HG03159 (cell line): ENCODE data around the gene MANSC1.
"Not testable (repeated sequence)": the region's sequence is repeated elsewhere in the genome, so short reads cannot be mapped to it uniquely, and the experiment has no call there.

Source experiments
- ATAC-seq: cut with Tn5 transposase; IDR thresholded peaks from one replicate; pipeline ENCODE4 v1.9.1; 2021; ENCODE audit warnings: mild to moderate bottlenecking, moderate library complexity; ENCODE audit not compliant: unreplicated experiment

MANSC1 gene

GRCh38 chr12:12365931-12366431 lies 15.9 kb upstream of the MANSC1 start:
- ATAC-seq: no peak

GRCh38 chr12:12365446-12365802 lies 15.4 kb upstream of the MANSC1 start:
- ATAC-seq: no peak

GRCh38 chr12:12364787-12365445 lies 14.9 kb upstream of the MANSC1 start:
- ATAC-seq: no peak

- ATAC-seq: no peak
Measured at GRCh38 chr12:12358528-12358927, 8.5 kb upstream of the MANSC1 start.

GRCh38 chr12:12357719-12358461 lies 7.8 kb upstream of the MANSC1 start:
- ATAC-seq: no peak

- ATAC-seq: peak; percentile 90
Measured at GRCh38 chr12:12356896-12357718, 7.1 kb upstream of the MANSC1 start, which contains the start of gene BORCS5. BORCS5 (plus strand) TSS chr12:12357078; CDS start chr12:12357452, 374 bp downstream.

GRCh38 chr12:12356467-12356895 lies 6.4 kb upstream of the MANSC1 start:
- ATAC-seq: no peak

- no peak for ATAC-seq
Measured at GRCh38 chr12:12353807-12354206, 3.8 kb upstream of the MANSC1 start.

GRCh38 chr12:12353276-12353675 lies 3.2 kb upstream of the MANSC1 start:
- ATAC-seq: no peak

GRCh38 chr12:12351468-12352185 lies 1.6 kb upstream of the MANSC1 start:
- not testable (repeated sequence) for ATAC-seq

- no peak for ATAC-seq
Measured at GRCh38 chr12:12350868-12351463, 924 bp upstream of the MANSC1 start.

- no peak for ATAC-seq
Measured at GRCh38 chr12:12338527-12339168, 11.4 kb downstream of the MANSC1 start.

- no peak for ATAC-seq
Measured at GRCh38 chr12:12336511-12336910, 13.5 kb downstream of the MANSC1 start.

- ATAC-seq: no peak
Measured at GRCh38 chr12:12336049-12336411, 14.0 kb downstream of the MANSC1 start.

GRCh38 chr12:12334367-12335040 lies 15.5 kb downstream of the MANSC1 start:
- no peak for ATAC-seq

GRCh38 chr12:12333407-12334366 lies 16.4 kb downstream of the MANSC1 start:
- no peak for ATAC-seq

GRCh38 chr12:12331896-12332295 lies 18.1 kb downstream of the MANSC1 start:
- no peak for ATAC-seq

GRCh38 chr12:12331244-12331771 lies 18.7 kb downstream of the MANSC1 start:
- ATAC-seq: no peak
